Measurements from ENCODE around the gene KCNG2.
A peak's percentile ranks its signal among the peaks of the same experiment; 100 is the strongest.
"Not testable (repeated sequence)": the region's sequence is repeated elsewhere in the genome, so short reads cannot be mapped to it uniquely, and the experiment has no call there.

KCNG2 gene, protein sequence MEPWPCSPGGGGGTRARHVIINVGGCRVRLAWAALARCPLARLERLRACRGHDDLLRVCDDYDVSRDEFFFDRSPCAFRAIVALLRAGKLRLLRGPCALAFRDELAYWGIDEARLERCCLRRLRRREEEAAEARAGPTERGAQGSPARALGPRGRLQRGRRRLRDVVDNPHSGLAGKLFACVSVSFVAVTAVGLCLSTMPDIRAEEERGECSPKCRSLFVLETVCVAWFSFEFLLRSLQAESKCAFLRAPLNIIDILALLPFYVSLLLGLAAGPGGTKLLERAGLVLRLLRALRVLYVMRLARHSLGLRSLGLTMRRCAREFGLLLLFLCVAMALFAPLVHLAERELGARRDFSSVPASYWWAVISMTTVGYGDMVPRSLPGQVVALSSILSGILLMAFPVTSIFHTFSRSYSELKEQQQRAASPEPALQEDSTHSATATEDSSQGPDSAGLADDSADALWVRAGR

DNA sequence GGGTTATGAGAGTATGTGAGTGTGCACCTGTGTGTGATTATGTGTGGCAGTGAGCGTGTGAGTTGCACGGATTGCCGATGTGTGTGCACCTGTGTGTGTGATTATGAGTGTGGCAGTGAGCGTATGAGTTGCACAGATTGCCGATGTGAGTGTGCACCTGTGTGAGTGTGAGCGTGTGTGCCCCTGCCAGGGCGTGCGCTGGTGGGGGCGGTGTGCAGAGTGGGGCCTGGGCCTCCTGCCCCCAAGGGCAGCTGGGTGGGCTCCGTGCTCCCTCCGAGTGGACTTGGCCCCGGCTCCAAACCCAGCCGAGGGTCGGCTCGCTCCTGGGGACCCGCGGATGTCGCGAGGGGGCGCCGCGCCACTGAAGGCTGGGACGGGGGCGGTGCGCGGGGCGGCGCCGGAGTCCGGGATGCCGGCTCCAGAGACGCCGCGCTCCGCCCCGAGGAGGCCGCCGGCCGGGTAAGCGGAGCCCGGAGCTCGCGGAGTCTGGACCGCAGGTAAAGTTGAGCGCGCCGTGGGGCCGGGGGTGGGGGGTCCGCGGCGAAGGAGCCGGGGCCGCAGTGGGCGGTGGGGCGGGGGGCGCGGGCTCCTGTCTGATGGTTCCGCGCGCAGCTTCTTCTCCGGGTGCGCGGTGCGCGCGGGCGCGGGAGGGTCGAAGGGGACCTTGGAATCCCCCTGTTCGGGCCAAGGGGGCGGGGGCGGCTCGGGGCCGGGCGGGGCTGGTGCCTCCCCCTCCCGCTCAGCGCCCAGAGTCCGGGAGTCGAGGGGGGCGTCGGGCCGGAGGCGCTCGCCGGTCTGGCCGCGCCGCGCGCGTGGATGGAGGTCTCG is at the start of gene KCNG2:
Gene KCNG2, plus strand, starts transcription at position 421 of the 828 bp plus-strand sequence. CDS start 65,730 bp downstream, outside the sequence.
- peak; percentile 32 for DNase-seq (ENCODE audit: low spot score)

DNA sequence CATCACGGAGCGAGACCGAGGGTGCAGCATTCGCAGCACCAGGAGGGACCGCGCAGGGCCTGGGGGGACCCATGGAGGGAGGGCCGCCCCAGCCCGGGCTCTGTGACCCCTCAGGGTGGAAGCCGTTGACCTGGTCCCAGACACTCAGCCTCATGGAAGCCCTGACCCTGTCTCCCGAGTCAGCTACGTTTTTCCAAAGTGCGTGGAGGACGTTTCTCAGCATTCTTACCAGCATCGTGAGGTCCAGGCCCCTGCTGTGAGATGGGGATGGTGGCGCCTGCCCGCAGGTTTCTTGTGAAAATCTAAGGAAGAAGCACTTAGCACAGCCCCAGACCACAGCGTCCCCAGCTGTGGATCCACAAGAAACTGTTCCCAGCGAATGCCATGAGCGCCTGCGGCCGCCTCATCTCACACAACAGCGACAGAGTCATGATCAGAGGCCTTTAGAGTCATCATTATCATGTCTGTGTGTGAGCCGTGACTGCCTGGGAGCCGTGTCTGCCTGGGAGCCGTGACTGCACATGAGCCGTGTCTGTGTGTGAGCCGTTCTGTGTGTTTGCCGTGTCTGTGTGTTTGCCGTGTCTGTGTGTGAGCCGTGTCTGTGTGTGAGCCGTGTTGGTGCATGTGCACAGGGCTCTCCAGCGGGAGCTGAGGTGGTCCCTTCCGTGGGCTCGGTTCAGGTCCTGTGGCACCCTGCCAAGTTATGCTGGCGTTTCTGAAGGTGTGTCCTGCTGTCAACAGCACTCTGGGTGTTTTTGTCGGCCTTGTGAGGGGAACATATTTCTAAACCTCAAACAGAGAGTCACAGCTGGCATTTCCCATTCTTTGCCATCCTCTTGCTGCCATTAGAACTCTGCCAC is 49.2 kb upstream of the KCNG2 start:
- no peak for DNase-seq (ENCODE audit: low spot score)

DNA sequence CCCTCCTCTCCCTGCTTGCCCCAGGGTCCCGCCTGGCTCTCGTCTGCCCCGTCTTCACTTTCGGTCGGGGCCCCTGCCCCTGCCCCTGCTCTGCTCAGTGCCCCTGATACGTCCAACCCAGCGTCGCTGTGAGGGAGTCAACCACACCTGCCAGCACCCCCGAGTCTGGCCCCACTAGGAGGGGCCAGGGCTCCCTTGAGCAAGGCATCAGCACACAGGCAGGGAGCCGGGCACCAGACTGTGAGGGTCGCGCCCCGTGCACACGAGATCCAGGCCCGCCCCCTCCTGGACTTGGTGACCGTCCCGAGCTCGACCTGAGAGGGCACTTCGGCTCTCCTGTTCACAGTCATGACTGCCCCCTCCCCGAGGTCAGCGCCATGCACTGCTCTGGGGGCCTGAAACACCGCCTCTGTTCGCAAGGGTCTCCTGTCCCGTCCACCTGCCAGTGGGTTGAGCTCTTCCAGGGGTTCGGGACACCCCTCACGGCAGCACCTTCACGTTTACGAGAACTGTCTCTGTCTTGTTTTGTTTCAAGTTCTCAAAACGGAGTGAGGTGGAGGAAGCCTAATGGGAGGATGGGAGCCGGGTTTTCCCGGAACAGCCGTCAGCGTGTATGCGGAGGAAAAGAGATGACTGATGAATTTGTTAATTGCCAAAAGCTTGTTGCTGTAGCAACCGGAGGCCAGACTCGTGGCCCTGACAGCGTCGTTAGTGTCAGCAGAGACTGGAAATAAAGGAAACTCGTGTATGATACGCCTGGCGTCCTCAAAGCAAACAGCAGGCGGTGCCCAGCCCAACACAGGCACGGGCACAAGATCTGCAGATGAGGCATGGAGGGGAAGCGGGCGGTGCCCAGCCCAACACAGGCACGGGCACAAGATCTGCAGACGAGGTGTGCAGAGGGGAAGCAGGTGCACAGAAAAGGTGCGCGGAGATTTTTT is 48.2 kb upstream of the KCNG2 start:
- no peak for DNase-seq (ENCODE audit: low spot score)

DNA sequence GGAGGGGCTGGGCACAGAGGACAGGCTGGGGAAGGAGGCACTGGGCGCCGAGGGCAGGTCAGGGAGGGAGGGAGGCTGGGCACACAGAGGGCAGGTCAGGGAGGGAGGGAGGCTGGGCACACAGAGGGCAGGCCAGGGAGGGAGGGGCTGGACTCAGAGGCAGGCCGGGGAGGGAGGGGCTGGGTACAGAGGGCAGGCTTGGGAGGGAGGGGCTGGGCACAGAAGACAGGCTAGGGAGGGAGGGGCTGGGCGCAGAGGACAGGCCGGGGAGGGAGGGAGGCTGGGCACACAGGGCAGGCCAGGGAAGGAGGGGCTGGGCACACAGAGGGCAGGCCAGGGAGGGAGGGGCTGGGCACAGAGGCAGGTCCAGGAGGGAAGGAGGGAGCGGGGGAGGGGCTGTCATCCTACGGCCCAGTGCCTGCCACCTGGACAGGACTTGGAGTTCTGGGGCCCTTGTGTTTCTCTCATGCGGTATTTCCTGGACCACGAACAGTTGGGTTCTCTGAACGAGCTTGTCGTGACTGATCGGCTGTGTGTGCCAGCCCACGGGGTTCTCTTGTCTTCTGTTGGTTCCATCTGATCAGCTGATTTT is 46.7 kb upstream of the KCNG2 start:
- DNase-seq (ENCODE audit: low spot score) = no peak

DNA sequence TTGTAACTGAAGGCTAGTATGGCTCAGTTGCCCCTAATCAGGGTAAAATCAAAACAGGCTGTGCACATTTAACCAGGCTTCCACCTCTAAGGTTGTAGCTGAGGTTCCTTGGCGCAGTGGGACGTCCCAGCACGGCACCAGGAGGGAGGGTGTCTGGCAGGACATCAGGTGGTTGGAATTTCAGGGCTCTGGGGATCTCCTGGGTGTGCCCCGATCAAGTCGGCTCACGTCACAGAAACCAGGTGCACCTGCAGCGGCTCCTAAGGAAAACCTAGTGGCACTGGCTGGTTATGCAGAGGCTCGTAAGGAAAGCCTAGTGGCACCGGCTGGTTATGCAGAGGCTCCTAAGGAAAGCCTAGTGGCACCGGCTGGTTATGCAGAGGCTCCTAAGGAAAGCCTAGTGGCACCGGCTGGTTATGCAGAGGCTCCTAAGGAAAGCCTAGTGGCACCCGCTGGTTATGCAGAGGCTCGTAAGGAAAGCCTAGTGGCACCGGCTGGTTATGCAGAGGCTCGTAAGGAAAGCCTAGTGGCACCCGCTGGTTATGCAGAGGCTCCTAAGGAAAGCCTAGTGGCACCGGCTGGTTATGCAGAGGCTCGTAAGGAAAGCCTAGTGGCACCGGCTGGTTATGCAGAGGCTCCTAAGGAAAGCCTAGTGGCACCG is 45.7 kb upstream of the KCNG2 start:
- DNase-seq (ENCODE audit: low spot score) = not testable (repeated sequence)

DNA sequence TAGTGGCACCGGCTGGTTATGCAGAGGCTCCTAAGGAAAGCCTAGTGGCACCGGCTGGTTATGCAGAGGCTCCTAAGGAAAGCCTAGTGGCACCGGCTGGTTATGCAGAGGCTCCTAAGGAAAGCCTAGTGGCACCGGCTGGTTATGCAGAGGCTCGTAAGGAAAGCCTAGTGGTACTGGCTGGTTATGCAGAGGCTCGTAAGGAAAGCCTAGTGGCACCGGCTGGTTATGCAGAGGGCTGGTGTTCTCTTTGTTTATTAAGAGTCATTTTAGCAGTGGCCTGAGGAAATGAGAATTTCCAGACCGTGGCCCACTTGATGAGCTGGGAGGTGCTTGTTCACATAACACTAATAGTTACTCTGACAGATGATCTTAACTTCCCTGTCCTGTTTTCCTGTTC is 44.8 kb upstream of the KCNG2 start:
- not testable (repeated sequence) for DNase-seq (ENCODE audit: low spot score)

DNA sequence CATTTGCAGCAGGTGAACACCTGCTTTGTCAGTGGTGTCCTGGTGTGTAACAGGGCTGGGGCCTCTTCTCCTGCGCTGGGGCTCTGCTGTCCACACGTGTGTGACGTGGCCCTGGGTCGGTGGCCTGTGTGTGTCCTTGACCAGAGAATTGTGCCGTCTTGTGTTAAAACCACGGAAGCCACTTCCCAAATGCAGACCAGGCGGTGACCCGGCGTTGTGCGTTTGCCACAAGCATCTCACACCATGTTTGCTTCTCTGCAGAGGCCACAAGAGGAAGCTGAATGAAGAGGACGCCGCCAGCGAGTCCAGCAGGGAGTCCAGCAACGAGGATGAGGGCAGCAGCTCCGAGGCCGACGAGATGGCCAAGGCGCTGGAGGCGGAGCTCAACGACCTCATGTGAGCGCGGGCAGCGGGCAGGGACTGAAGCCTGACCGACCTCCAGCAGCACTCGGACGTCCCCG is 44.3 kb upstream of the KCNG2 start:
- DNase-seq (ENCODE audit: low spot score) = no peak

DNA sequence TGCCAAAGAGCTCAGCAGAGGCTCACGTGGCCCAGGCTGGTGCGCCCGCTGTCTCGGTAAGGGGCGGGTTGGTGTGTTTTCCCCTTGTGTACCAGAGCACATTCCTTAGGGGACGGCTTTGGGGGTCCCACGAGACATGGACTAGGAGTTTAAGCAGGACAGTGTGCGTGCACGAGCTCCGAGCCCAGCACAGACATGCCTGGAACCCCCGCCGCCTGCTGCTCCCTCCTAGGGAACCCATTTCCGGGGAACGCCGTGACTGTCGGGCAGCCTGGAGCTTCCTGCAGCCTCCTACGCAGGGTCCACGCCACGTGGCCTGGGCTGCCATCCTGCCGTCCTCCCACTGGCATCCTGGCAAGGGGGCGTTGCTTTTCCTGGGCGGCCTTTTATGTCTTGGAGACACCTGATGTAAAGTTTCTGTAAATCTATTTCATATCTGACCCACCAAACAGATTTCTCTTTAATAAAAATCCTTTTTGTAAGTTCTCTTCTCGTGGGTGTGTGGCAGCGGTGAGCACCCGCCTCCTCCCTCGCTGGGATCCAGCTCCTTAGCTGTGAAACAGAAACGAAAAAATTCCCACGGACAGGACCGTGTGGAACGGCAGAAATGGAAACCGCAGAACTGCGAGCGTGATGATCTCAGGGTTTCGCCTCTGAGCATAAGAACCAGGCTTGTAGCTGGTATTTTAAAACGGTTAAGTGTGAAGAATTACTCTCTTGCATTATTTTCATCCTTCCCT is 43.5 kb upstream of the KCNG2 start:
- DNase-seq (ENCODE audit: low spot score) = no peak

DNA sequence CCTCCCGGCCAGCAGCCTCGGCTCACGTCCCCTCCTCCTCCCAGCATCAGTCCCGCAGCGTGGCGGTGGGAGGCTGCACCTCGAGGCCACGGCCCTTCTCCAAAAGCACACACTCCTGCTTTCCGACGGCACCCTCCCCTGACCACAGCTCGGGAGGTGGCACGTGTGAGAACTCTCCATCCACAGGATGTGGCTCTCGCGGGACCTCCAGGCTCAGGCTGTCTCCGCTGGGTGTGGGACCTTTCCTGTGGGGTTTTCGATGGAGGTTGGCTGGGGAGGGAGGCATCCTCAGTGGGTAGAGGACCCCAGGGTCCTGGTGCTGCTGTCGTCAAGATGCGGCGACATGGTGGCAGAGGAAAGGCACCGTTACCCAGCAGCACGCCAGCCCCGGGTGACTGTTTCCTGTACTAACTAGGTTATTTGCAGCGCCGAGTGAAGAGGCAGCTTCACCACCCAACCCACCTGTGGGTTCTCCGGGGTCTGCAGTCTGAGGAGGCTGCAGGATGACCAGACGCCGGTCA is 42.8 kb upstream of the KCNG2 start:
- no peak for DNase-seq (ENCODE audit: low spot score)

DNA sequence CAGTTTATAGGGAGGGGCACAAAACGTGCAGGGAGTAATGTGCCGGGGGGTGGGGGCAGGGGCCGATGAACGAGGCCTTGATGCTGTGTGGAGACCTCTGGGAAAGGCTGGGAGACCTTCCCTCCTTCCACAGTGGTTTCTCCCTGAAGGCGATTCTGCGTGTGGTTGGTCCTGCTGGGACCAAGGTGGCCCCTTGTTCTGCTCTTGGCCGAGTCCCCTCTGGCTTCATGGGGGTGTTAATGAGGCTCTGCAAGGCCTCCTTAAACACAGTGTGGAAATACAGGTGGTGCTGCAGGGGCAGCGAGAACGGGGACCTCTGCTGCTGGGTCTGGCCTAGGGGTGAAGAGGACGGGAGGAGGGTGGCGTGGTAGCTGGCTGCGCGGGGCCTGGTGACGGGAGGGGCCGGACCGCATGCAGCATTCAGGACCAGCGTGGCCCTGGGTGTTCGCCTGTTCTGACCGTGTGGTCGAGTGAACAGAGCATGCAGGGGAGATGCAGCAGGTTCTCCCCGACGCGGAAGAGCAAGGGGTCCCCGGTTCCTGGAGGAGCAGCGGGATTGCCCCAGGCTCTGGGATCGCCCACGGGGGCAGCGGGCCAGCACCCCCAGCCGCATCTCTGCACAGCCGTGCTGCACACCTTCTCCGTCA is 42.1 kb upstream of the KCNG2 start:
- no peak for DNase-seq (ENCODE audit: low spot score)

DNA sequence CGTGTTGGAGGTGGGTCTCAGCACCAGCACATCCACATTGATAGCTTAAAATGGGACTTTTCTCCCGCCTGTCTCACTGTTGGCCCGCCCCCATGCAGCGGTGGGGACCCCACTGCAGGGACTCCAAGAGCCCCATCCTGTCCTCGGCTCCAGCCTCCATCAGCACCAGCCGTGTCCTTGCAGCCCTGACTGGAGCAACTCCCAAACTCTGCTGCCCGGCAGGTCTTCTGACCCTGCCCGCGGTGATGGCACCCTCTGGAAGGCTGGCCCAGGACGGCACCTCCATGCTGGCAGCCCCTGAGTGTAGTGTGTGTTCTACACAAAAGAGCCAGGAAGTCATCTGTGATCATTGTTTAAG is 41.6 kb upstream of the KCNG2 start:
- DNase-seq (ENCODE audit: low spot score) = no peak

DNA sequence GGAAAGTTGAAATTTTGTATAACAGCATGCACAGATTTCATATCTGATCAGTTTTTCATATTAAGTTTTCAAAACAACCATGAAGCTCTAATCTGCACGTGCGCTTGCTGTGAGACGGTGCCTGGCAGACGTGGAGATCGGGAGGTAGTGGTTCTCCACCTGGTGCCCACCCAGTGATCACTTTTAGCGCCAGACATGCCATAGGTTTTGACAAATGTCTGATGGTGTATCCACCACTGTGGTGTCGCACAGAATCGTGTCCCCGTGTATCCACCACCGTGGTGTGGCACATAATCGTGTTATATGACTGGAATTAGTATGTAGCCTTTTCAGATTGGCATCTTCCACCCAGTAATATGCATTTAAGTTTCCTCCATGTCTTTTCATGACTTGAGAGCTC is 40.9 kb upstream of the KCNG2 start:
- DNase-seq (ENCODE audit: low spot score) = no peak

DNA sequence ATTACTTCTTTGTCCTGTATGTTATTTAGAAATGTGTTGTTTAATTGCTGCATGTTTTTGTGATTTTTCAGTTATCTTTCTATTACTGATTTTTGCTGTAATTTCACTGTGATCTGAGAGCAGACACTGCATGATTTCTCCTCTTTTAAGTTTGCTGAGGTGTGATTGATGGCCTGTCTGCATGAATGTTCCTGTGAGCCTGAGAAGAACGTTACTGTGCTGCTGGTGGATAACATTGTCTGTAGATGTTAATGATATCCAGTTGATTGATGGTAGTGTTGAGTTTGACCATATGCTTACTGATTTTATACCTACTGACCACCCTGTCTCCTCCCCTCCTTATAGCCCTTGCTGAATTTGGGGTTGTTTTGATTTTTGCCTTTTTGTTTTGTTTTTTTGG is 37.4 kb upstream of the KCNG2 start:
- DNase-seq (ENCODE audit: low spot score) = no peak

DNA sequence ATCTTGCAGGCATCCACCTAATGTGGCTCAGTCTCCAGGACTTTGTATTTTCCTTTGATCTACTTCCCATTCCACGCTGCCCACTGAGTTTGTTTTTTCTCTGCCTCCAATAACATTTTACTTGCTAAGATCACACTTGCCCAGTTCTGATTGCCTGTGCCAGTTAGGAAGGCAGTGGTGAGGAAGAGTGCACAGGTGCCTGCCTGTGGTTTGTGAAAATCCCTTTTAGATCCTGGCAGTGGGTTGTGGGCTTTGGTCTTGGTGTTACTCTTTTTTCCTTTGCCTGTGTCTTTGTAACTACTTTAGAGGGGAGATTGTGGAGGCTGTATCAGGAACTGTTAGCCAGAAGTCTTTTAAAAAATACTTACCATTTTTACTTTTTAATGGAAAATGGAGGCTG is 36.9 kb upstream of the KCNG2 start:
- DNase-seq (ENCODE audit: low spot score) = no peak

DNA sequence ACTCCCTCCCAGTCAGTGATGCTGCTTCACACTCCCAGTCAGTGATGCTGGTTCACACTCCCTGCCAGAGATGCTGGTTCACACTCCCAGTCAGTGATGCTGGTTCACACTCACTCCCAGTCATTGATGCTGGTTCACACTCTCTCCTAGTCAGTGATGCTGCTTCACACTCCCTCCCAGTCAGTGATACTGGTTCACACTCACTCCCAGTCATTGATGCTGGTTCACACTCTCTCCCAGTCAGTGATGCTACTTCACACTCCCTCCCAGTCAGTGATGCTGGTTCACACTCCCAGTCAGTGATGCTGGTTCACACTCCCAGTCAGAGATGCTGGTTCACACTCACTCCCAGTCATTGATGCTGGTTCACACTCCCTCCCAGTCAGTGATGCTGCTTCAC is 34.3 kb upstream of the KCNG2 start:
- no peak for DNase-seq (ENCODE audit: low spot score)

DNA sequence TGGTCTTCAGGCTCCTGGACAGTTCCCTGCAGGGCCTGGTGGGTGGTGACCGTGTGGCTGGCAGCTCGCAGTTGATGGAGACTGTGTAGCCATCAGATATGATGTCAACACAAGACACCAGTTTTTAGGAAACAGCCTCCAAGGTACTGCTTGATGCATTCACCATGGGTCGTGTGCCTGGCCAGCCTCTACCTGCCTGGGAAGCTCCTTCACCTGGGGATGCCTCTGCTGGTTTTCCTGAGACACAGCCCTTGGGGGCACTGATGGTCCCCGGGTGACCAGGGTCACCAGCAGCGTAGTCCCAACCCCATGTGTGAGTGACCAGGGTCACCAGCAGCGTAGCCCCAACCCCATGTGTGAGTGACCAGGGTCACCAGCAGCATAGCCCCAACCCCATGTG is 33.6 kb upstream of the KCNG2 start:
- DNase-seq (ENCODE audit: low spot score) = no peak

DNA sequence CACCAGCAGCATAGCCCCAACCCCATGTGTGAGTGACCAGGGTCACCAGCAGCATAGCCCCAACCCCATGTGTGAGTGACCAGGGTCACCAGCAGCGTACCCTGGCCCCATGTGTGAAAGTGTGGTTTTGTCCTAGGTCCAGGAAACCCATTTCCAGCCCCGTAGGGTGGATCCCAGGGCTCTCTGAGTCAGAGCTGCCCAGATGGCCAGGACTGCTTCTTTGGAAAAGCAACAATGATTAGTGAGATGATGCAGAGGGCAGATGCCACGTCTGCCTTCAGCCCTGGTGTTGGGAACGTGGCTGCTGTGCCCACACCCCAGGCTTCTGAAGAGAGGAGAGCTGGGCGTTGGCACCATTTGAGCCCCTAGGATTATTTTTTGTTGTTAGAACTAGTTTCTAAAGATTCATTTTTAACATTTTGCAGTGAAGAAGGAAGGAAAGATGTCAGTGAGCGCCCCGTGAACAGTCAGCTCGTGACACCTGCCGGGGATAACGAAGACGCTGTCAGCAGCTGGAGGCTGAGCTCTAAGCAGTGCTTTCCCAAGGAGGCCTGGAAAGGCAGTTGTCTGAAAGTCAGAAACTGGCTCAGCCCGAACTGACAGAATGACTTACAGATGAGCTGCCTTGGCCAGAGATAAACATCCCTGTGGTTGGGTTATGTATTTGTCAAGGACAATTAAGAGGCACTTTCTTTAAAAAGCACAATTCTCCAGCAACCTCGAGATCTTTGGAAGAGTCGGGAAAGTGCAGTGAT is 32.1 kb upstream of the KCNG2 start:
- DNase-seq (ENCODE audit: low spot score) = peak; percentile 79

DNA sequence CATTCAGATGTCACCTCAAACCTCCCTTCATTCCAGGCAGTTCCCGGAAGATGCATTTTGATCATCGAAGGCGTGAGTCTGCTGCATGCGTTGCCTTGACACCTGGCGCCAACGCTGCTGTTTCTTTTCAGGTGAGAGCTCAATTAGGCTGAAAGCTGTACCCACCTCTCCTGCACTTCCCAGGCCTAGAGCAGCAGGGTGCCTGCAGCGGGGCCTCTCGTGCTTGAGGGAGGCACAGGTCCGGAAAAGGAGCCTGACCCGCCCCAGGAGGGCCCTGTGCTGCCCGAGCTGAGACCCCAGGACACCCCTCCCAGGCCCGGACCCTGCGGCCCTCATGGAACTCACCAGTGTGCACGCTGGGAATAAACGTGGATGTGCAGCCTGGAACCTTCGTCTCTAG is 31.4 kb upstream of the KCNG2 start:
- no peak for DNase-seq (ENCODE audit: low spot score)

All from AG08395 (cell line).